T-helper 1 cell treated with Interleukin-12 subunit alpha and Interleukin-12 subunit beta and Interleukin-4 antibody, amounts not matched to agents 30 ng/mL and 1 ng/mL, for 36 hours (primary cell): ENCODE results near the gene AOPEP. TPM values are rescaled to one million over a fixed set of nuclear protein-coding genes. Genes with fewer than 3 reads are reported as not detected.

Source experiments
- intact Hi-C: fragments of 100-400 bp; cut with micrococcal nuclease; formaldehyde crosslinking; loops from one replicate; pipeline ENCODE4 v1.15.1; 2024
- total RNA-seq: library from RNA; stranded (reverse); gene quantifications from 2 replicates; pipeline ENCODE4 v1.2.3, GENCODE V29; 2022

AOPEP gene, protein sequence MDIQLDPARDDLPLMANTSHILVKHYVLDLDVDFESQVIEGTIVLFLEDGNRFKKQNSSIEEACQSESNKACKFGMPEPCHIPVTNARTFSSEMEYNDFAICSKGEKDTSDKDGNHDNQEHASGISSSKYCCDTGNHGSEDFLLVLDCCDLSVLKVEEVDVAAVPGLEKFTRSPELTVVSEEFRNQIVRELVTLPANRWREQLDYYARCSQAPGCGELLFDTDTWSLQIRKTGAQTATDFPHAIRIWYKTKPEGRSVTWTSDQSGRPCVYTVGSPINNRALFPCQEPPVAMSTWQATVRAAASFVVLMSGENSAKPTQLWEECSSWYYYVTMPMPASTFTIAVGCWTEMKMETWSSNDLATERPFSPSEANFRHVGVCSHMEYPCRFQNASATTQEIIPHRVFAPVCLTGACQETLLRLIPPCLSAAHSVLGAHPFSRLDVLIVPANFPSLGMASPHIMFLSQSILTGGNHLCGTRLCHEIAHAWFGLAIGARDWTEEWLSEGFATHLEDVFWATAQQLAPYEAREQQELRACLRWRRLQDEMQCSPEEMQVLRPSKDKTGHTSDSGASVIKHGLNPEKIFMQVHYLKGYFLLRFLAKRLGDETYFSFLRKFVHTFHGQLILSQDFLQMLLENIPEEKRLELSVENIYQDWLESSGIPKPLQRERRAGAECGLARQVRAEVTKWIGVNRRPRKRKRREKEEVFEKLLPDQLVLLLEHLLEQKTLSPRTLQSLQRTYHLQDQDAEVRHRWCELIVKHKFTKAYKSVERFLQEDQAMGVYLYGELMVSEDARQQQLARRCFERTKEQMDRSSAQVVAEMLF
- total RNA-seq, result 16.0 and 19.7 TPM in 2 replicates

GRCh38 chr9:94726495-94727191 is at the start of gene AOPEP:
TSS of gene AOPEP (plus strand) at chr9:94726699. CDS start at chr9:94759784, 33,085 bp downstream.
- intact Hi-C loops, result loop anchor here (1.0 to 5.0 kb wide), 18 partner anchors 57 to 1724 kb away; partner anchors contain the start of genes ERCC6L2, FAM120A, FAM120AOS and FANCC

- intact Hi-C loops, result no loop called here
Observed at GRCh38 chr9:94677929-94678328, 48.6 kb upstream of the AOPEP start.

DNA sequence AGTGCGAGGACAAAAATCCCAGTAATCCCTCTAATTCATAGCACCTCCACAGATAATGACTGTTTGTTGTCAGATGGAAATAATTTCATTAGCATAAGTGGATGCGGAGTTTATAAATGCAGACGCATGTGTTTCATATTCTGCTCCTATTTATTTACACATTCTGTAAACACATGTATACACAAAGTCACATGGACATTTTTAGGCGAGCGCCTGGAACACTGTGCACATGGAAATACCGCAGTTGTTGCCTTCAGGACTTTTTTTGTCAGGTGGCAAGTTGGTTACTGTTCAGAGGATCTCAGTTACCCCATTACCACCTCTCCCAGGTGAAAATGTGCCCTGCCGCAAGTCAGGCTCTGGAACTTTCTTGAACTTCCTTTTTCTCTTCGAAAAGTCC is 46.9 kb upstream of the AOPEP start:
- intact Hi-C loops, result no loop called here

DNA sequence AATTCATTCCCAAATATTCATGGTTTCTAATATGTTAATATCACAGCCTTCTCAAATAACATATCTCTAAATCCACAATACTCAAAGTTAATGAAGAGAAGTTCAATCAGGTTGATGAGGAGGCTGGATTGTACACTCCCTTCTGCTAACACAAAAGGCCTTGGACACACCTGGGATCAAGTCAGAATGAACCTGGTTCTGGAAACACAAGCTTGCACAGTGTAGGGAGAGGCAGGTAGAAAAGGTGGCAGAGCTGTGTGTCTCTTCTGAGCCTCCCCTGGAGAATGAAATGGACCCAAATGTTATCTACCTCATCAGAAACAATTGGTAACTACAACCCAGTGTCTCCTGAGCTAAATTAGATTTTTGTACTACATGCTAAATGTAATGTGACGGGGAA is 46.5 kb upstream of the AOPEP start:
- intact Hi-C loops, result loop anchor here (2.0 to 5.0 kb wide), 4 partner anchors 102 to 1537 kb away; no protein-coding TSS in a partner anchor

DNA sequence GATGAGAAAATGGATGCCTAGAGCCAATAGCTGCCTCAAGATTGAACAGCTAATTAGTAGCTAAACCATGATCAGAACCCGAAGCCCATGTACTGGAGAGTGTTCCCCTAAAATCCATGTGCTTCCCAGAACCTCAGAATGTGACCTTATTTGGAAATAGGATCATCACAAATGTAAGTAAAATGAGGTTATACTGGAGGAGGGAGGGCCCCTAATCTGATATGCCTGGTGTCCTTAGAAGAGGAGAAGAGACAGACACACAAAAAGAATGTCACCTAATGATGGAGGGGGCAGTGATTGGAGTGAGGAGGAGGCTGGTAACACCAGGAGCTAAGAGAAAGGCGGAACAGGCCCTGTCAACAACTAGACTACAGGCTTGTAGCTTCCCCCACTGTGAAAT is 45.9 kb upstream of the AOPEP start:
- intact Hi-C loops, result loop anchor here (1.0 to 5.0 kb wide), 9 partner anchors 102 to 1637 kb away; no protein-coding TSS in a partner anchor

DNA sequence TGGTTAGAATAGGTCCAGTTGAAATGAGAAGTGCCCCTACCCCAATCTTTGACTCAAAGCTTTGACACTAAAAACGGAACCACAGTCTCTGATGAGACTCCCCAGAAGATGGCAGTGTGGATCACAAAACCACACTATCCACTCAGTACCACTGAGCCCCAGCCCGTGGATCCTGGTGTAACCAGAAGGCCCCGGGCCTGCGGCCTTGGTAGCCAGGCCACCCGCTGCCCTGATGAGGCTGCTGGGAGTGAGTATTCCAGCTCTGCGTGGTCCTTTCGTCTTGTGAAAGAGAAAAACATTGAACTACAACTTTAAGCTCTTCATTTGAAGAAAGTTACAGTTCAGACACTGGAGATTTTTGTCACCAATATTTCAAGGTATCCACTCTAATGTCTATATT is 45.0 kb upstream of the AOPEP start:
- intact Hi-C loops, result loop anchor here (1.0 to 5.0 kb wide), 9 partner anchors 101 to 1636 kb away; no protein-coding TSS in a partner anchor

- intact Hi-C loops, result no loop called here
Observed at GRCh38 chr9:94685359-94685758, 41.1 kb upstream of the AOPEP start.

DNA sequence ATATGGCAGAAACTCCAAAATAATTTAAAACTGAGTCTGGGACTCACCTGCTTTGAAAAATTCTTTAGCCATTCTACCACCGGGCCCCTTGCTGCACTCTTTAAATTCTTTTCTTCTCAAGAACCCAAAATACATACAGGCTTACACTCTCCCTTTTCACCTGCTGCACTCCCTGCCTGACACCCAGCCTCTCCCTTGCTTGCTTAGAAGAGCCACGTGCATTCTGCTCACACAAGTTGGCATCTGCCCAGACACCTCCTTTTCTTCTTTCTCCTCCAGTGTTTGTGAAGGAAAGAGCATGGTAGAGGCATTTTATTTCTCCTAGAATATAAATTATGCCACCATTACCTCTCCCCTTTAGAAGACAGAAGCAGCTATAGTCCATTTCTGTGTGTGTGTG is 39.0 kb upstream of the AOPEP start:
- intact Hi-C loops, result no loop called here

- intact Hi-C loops, result no loop called here
Observed at GRCh38 chr9:94690344-94690743, 36.2 kb upstream of the AOPEP start.

DNA sequence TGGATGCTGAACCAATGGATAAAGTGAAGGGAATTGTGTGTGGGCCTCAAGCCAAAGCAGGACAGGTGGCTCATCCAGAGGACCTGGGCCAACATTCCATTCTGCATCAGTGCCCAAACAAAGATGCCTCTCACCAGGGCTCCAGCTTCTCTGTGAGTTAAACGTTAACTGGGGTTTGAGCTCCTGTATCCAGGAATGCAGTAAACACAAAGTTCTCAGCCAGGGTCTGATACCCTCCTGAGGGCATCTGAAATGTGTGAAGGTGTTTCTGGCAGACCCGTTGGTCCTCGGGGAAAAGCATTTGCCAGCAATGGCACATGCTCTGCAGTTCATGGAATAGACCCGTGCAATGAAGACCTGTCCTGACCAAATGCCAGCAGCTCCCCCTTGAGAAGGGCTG is 33.9 kb upstream of the AOPEP start:
- intact Hi-C loops, result no loop called here

DNA sequence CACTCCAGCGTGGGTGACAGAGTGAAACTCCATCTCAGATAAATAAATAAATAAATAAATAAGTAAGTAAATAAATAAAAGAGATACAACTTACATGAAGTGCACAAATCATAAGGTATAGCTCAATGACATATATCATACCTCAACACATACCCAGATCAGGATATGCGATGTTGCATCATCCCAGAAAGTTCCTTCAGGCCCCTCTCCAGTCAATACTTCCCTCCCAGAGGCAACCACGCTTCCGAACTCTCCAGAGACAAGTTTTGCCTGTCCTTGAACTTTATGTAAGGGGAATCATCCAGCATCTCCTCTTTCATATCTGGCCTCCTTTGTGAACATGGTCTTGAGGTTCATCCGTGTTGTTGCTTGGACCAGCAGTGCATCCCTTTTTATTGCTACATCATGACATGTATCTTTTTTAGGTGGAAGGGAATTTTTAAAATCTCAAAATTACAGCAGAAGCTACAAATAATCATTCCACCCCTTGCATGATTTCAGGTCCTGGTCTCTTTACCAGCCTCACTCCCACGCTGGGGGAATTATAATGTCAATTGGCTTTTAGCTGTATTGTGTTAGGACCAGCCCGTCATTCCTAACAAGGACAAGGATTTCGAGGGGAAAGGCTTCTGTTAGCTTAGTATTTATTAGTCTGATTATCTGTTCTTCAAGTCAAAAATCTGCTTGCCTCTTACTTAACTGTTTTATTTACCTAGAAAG is 32.9 kb upstream of the AOPEP start:
- intact Hi-C loops, result no loop called here

DNA sequence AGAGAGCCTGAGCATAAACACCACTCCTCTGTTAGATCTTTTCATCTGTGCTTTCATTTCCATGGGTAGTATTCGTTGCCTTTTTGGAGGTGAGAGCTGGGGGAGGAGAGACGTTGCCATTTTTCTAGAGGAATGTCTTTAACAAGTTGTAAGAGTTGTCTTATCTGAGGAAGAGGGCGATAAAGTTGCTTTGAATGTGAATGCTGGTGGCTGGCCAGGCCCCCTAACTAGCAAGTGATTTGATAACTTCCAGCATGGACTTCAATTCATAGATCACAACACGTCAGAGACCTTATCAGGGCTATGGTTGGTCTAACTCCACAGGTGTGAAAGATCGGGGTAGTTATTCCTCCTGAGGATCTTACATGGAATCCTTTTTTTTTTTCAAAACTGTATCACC is 30.0 kb upstream of the AOPEP start:
- intact Hi-C loops, result no loop called here

DNA sequence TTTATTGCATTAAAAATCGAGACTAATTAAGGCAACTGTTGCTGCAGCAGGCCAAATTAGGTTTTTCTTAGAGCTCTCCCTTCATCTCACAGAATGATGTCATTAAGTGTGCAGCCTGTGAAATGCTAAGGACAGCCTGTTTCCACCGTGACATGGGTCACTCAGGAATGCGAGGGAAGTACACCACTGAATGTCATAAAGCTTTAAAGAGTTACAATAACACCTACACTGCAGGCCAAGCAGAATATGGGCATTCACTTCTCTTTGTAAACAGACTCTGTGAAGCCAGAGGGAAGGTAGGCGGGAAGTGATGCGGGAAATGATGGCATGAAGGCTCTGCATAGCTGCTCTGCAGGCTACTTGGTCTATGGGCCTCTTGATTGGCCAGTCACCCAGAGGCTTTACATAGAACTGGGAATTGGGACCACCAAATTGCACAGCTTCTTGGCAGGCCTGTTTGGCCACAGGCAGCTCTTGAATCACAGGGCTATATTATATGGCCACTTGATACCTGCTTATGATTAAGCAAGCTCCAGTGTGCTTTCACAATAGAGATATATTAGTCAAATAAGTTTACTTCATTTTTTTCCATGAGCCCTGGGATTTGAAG is 28.4 kb upstream of the AOPEP start:
- intact Hi-C loops, result no loop called here

GRCh38 chr9:94699715-94700373 is 26.7 kb upstream of the AOPEP start:
- intact Hi-C loops, result no loop called here

- intact Hi-C loops, result no loop called here
Observed at GRCh38 chr9:94700445-94700844, 26.1 kb upstream of the AOPEP start.

DNA sequence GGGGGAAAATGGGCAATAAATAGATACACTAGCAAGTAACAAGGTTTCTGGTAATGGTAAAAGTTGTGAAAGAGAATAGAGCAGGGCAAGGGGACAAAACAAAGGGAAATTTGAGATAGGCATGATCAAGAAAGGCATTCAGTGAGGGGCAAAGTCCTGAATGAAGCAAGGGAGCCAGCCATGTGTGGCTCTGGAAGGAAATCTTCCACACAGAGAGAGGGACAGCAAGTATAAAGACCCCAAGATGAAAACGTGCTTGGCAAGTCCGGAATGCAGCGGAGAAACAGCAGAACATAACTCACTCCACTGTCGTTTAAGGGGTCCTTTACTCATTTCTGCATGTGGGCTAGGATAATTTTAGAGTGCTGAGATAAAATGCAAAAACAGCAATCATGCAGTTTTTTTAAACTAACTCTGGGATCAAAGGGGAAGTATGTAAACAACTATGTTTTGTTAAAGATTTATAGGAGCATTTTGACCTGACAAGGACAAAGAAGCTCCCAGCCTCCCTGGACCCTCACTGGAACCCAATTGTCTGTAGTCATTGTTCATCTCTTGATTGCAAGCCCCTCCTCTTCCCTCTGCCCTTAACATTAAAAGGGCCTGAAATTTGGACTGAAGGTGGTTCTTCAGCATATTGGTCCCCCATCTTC is 22.9 kb upstream of the AOPEP start:
- intact Hi-C loops, result no loop called here

DNA sequence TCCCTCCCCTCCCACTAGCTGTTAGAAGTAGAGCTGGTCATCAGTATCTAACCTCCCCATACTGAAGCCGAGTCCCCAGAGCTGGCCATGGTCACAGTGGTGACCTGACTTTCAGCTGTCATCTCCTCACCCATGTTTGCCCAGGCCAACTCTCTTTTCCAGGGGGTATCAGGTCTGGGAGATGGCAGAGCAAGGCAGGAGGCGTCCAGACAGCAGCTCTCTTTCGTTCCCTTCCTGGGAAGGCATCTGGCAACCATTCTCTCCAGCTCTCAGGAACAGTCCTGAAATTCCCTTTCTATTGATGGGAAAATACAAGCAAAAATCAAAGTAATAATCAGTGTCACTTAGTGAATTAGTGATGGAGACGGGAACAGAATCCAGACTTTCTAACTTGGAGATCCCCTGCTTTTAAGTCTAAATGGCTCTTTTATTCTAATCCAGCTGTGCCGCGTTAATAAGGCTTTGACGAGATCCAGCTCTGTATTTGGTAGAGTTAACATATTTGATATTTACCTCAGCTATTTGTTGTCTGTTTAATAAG is 21.3 kb upstream of the AOPEP start:
- intact Hi-C loops, result no loop called here

DNA sequence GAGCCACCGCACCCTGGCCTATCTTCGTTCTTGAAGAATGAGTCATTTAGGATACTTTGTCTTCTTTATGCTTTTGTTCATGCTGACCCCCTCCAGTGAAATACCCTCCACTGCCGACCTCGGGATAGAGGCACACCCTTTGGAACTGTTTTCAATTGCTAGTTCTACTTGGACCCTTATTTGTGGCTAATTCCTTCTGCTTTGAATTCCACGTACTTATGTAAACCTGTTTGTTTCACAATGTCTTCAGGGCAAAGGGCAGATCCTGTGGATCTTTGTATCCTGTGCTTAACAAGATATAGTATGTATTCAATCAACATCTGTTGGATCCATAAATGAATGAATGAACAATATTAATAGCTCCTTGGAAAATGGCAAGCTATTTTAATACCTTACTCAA is 19.6 kb upstream of the AOPEP start:
- intact Hi-C loops, result no loop called here
